Fibroblast of the conjunctiva (primary cell): ENCODE data around the gene CALN1.
"Not testable (repeated sequence)": the region's sequence is repeated elsewhere in the genome, so short reads cannot be mapped to it uniquely, and the experiment has no call there.

Experiments
- DNase-seq: peaks from one replicate; pipeline ENCODE4 v3.0.0-alpha.2; 2010; ENCODE audit warnings: low read depth

Gene CALN1

DNA sequence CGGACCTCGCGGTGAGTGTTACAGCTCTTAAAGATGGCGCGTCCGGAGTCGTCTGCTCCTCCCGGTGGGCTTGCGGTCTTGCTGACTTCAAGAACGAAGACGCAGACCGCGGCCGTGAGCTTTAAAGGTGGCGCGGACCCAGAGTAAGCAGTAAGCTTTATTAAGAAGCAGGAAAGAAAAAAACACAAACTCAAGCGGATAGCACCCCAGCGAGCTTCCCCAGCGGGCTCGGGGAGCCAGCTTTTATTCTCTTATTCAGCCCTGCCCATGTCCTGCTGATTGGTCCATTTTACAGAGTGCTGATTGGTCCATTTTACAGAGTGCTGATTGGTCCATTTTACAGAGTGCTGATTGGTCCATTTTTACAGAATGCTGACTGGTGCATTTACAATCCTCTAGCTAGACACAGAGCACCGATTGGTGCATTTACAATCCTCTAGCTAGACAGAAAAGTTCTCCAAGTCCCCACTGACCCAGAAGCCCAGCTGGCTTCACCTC is at the start of gene CALN1:
TSS of gene CALN1 (minus strand) at position 218 of the 498 bp plus-strand sequence.
- DNase-seq: not testable (repeated sequence)

DNA sequence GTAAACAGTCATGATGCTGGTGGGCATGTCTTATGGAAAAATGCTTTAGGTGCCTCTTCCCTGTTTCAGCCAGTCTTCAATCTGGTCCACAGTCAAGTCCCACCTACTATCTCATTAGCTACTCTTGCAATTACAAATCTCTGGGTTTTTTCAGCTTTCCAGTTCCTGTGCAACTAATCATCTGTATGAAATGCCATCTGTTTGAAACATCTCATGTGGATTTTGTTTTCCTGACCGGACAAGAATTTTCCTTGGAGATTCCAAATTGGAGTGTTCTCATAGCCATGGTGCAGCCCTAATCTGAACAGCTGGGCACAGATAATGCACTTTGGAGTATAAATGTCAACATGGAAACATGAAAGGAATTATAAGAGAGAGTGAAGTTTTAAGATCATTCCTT is 41.3 kb upstream of the CALN1 start:
- no peak for DNase-seq

DNA sequence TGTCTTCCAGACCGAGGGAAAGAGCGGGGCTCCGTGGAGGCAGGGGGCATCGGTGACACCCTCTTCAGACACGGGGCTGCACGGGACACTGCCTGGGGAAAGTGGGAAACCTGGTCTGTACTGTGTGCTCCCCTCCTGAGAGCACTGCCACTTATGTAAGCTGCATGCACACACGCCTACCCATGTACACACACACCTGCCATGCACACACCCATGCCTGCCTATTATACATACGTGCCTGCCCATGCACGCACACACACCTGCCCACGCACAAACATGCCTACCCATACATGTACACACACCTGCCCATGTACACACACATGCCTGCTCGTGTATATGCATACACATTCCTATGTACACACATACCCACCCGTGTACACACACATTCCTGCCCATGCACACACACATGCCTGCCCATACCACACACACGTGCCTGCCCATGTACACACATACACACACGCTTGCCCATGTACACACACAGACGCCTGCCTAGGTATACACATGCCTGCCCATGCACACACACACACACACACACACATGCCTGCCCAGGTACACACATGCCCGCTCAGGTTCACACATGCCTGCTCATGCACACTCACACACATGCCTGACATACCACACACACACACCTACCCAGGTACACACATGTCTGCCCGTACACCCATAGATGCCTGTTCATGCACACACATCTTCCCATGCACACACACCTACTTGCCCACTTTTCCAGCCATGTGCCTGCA is 35.5 kb upstream of the CALN1 start:
- DNase-seq: no peak

DNA sequence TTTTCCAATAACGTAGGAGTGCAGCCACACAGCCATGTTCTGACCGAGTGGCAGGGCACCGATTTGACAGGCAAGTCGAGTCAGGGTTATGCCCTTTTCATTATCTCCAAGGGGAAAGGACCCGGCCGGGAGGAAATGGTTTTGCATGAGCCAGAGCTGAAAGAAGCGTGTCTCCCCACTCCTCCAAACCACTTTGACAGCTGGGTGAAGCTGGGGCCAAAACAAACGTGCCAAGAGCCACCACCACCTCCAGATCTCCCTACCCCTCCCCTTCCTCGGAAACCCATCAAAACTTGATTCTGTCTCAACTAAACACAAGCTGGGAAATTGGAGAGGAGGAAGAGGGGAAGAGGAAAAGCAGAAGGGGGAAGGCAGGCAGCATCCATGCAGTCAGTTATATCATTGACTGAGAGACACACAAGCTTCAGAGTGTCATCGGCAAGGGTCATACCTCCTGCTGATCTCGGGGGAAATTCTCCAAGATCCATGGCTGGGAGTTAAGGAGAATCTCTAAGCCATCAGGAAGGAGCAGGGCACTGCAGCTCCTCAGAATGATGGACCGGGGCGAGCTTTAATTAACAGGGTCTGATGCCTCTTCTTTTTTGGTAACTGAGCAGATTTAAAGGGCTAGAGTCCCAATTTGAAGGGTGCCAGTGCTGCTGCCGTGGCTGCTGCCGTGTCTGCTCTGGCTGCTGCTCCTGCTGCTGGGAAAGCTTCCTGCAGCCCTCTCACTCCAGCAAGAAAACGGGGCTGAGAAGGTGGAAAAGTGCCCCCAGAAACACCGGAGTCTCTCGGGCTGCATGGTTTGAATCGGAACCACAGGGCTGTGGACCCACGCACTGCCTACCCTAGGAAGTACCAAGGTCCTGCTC is 34.7 kb upstream of the CALN1 start:
- DNase-seq: no peak

DNA sequence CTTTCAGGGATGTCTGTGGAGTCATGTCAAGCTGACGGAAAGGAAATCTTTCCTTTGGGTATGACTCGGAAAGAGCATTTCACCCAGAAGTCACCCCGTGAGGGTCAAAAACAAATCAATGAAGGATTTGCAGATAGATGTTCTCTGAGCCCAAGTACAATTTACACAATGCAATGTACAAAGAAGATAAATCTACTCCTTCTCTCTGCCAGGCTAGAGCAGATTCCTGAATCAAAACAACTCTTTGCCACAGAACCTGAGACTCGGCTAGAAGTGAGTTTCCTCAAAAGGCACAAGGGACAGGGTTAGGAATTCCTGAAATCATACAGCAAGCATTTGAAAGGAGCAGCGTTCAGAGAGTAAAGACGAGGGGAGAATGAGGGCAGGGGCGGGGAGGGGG is 34.0 kb upstream of the CALN1 start:
- DNase-seq: no peak

DNA sequence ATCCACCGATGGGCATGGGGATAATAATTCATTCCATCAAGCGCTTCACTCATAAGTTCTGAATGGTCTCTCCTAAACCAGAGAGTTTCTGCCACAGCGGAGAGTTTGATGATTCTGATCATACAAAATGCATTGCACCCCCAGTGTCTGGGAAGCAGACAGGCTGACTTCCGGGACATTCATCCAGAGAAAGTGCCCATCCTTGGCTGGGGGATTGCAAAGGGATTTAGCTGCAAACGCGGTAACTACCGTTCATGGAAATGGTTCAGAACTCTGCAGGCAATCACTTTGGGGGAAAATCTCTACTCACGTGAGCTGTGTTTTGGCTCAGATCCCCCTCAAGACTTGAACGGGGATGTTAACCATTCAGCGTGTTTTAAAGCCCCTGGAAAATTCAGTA is 33.4 kb upstream of the CALN1 start:
- DNase-seq: no peak

DNA sequence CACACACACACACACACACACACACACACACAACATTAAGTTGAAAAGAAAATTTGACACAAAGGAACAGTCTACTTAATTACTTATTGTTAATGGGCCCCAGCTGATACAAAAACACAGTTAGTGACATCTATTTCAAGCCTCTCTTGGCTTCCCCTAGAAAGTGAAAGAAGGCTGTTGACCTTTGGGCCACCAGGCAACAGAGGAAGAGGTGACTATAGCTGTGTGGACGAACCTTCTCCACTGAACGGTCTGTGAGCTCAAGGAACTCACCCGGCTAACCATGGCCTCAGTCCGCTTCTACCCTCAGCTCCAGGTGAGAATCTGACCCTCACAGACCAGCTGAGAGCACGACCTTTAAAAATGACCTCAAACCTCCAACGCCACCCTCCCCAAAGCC is 32.9 kb upstream of the CALN1 start:
- DNase-seq: no peak

DNA sequence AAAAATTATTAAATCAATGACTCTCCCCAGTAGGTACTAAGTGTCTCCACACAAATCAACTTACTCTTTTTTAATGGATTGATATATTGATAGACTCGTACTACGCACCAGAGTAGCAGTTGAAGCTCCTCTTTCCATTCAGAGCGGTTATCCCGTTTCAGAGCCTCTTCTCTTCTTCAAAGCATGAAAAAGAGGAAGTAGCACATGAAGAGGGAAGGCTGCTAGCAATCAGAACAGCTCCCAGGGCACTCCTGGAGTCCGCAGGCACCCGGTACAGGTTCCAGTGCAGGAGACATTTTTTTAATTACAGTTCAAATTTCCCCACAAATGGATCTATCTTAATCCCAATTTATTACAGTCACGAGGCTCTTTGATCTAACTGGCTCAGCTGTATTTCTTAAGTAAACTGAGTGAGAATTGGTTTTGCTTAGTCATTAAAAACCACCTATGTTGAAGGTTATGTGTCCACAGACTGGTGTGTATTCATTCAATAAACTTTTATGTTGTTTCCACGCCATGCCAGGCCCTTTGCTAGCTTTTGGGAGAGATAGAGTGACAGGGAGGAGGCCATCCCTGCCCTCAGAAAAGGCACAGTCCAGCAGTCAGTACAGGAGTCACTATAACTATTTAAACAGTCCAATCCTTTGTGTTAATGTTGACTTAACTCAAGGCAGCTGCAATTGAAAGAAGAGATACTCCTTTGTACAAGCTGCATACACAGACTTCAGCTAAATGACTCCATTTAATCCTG is 32.1 kb upstream of the CALN1 start:
- no peak for DNase-seq

DNA sequence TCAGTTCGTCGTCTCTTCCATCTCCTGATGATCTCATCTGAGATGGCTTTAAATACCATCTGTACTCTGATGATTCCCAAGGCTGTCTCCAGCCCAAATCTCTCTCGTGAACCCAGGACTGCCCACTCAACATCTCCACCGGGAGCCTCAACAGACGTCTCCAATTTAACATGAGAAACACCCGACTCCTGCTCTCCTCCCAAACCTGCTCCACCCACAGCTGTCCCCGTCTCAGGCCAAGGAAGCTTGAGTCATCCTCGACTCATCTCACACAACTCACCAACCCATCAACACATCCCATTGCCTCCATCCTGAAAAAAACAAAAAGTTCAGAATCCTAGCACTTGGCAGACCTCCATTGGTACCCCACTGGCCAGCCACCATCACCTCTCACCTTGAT is 29.7 kb upstream of the CALN1 start:
- no peak for DNase-seq

DNA sequence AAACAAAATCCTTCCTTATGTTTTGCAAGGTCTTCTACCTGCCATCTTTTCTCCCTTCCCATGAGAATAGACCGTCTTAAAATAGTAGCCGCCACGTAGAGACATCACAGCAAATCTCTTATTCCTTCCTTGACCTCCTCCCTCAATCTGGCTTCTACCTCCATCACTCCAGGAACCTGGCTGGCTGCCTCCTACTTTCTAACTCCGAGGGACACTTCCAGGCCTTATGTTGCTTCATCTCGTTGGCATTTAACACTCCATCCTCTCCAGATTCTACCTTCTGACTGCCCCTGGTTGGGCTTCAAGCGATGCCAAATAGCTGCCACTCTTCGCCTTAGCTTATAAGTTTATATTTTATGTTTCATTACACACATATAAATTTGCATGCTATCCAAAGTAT is 26.4 kb upstream of the CALN1 start:
- no peak for DNase-seq

DNA sequence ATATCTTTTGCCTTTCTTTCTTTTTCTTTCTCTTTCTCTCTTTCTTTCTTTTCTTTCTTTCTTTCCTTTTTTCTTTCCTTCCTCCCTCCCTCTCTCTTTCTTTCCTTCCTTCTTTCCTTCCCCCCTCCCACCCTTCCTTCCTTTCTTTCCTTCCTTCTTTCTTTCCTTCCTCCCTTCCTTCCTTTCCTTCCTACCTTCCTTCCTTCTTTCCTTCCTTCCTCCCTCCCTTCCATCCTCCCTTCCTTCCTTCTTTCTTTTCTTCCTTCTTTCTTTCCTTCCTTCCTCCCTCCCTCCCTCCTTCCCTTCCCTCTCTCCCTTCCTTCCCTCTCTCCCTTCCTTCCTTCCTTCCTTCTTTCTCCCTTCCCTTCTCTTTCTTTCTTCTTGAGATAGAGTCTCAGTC is 25.5 kb upstream of the CALN1 start:
- no peak for DNase-seq

DNA sequence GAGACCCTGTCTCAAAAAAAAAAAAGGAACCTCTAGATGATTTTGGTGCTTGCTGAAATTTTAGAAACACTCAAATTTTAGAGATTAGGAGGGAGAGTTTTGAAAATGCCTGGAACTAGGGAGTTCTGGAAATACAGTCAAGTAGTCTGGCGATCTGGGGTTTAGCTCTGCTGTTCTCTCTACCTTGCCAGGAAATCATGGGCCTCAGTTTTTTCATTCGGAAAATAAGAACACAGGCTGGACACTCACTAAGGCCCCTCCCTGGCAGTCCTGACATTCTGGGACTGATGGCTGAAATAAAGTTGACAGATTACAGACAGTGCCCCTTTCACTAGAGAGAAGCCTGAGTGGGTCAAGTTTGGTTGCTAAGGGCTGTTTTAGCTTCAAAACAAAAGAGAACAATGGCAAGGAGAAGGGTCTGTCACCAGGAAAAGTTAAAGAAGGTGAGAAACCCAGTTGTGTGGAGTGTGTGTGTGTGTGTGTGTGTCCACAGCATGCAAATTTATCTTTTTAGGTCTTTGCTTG is 25.0 kb upstream of the CALN1 start:
- DNase-seq: no peak

DNA sequence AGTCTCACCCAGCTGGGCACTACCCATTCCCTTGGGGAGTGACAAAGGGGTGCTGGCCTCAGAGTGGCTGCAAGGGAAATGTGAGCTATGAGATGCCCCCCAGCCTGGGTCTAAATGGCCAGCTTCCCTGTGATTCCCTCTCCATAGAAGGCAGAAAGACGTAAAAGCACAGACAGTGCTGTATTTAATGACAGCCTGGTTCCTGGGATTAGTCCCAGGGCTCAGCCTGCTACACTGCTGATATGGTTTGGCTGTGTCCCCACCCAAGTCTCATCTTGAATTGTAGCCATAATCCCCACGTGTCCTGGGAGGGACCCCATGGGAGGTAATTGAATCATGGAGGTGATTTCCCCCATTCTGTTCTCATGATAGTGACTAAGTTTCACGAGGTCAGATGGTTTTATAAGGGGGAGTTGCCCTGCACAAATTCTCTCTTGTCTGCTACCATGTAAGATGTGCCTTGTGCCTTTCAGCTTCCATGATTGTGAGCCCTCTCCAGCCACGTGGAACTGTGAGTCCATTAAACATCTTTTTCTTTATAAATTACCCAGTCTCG is 23.9 kb upstream of the CALN1 start:
- no peak for DNase-seq

DNA sequence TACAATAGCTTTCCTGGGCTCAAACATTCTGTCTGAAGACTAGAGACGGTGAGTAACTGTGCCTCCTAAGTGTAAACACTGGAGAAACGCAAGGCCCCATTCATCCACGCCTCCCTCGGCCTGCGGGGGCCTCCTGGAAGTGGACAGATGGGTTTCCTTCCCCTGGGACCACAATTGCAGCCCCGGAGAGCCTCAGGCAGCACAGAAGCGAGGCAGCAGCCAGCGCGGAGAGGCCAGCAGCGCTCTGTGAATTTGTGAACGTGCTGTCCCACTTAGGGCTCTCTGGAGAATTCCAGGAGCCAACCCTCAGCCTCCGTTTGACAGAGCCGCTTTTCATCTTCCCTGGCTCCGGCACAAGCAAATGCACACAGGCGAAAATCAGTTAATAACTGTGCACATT is 23.2 kb upstream of the CALN1 start:
- no peak for DNase-seq

DNA sequence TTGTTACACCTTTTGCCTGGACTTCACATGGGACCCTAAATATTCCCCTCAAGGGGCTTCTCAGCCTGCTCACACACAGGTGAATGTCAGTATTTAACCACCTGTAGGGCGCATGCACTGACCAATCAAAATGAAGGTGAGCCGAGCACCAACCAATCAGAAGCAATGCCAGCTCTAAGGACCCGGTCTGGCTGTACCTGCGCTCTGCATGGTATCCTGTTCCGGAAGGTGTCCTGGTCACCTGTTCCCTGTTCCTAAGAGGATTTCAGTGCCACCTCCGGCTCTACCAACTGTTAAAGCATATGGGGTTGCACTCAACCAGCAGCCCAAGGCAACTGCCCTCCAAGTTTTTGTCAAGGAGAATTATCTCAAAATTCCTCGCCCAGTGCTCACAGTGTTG is 18.4 kb upstream of the CALN1 start:
- DNase-seq: no peak

DNA sequence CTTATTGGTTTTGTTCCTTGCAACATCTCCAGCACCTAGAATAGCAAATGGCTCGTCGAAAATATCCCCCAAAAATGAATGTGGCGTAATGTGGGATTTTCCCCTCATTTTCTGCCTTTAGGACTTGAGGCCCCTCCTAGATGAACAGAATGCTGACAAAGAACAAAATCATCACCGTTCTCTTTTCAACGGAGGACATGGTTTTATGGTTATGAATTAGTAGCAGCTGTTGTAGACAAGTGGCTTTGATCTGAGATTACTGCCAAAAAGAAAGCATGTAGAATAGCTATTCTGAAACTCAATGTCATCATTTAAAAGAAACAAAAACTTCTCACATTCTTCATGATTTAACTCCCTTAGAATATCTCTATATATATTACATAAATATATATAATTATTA is 17.2 kb upstream of the CALN1 start:
- DNase-seq: no peak

DNA sequence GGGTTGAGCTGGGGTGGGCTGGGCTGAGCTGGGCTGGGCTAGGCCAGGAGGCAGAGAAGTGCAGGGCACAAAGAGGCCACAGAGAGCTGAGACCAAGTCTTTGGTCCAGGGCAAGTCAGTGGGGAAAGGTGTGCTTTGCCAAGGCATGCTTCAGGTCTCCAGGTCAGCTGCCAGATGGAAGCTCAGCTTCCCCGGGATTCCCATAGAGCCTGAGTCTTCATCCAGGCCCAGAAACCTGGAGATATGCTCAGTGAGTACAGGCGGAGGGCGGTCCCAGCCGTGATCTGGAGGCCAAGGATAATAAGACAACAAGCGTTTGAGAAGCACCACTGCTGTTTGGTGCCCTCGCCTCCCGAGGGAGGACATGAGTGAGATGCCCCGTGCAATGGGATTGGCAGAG is 4.7 kb upstream of the CALN1 start:
- no peak for DNase-seq

DNA sequence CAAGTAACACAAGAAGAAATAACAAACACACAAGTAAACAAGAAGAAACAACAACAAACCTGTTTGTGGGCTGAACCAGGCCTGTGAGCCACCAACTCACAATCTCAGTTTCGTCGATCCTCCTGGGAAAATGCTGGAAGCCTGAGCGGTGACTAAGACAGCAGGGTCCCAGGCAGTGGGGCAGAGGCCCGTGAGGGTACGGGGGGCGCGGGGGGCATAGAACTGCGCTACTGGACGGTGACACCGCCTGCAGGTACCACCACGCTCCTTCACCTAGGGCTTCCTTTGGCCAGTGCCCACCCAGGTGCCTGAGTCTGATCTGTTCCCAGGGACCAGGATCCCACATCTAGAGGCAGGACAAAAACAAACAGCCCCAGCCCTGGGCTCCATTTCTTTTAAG is 3.4 kb upstream of the CALN1 start:
- DNase-seq: no peak

DNA sequence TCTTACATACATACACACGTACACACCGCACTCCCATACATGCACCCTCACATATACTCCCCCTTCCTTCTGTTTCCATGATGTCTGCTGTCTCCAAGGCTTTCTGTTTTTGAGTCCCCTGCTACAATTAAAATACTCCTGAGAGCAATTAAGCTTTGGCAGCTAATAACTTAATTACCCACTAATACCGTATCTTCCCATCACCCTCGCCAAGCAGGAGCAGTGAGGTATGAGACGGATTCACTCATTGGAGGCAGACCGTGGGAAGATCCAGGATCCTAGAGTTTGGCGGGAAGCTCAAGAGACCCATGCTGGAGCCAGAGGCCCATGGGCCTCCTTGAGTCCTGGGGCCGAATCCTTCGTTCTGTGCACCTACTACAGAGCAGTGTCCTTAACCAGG is 1.7 kb upstream of the CALN1 start:
- no peak for DNase-seq

DNA sequence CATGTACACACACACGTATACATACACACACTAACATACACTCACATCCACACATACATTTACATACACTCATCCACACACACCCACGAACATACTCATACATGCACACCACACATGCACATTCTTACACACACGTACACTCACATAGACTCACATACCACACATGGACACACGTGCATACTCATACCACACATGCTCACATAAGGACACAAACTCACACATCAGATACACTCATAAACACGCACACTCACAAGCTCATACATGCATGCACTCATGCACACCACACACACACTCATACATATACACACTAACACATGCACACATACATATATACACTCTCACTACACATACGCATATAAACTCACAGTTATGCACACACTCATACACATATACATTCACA is 1.2 kb upstream of the CALN1 start:
- no peak for DNase-seq

DNA sequence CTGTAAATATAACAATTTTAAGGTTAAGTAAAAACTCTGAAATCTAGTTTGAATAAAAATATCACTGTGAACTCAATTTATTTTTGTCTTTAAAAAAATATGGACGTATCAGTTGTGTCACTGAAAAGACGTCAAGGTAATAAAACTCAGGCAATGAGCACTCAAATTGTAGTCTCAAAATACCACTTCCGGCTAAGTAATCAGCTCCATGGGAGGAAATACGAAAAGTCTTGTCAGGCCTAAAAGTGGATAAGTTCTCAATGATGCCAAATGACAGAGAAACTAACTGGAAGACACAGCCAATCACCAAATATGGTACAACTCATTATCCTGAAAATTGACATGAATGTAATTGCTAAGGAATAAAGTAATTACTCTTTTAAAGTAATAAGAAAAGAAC is 719 bp downstream of the CALN1 start:
- no peak for DNase-seq

DNA sequence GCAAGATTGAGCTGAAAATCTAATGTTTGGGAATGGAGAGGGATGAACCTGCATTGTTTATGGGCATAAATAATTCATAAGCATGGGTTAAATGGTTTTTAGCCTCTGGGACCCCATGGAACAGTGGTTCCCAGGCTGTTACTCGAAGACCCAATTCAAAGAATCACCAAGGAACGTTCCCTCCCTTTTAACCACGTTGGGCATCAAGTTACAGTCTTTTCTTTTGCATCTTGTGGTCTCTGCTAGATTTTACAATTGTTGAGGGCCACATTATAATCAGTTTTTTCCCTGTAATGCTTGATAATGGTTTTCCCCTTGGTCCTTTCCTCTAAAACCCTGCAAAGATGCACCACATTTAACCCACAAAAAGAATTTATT is 2.5 kb downstream of the CALN1 start:
- DNase-seq: no peak
